Gastrocnemius medialis (tissue), 4 donors: ENCODE results near the gene CFAP65.

Source experiments
- POLR2A ChIP-seq, 2 donors: fragments of 450-650 bp; IDR thresholded peaks; one replicate each; pipeline ENCODE4 v1.6.1; 2017; ENCODE audit warnings: antibody characterized with exemption in 2 of 2, mild to moderate bottlenecking in 2 of 2, moderate library complexity in 2 of 2
- TF ChIP-seq, protein P1 (sequence below), 5 experiments: fragments of 450-650 bp in 3 of 5; fragments of 200-600 bp in 2 of 5; sonication (generic) in 2 of 5; IDR thresholded peaks in 4 of 5; conservative IDR thresholded peaks in 1 of 5; 1 replicate in 4 of 5; 2 replicates in 1 of 5; pipeline ENCODE4 v1.5.1; 2016 to 2019; ENCODE audit warnings: antibody characterized with exemption in 5 of 5, mild to moderate bottlenecking in 3 of 5, moderate library complexity in 3 of 5

- TF ChIP-seq POLR2A (IDR thresholded peaks at IDR 0.05), result no peak
- TF ChIP-seq, protein P1, sequence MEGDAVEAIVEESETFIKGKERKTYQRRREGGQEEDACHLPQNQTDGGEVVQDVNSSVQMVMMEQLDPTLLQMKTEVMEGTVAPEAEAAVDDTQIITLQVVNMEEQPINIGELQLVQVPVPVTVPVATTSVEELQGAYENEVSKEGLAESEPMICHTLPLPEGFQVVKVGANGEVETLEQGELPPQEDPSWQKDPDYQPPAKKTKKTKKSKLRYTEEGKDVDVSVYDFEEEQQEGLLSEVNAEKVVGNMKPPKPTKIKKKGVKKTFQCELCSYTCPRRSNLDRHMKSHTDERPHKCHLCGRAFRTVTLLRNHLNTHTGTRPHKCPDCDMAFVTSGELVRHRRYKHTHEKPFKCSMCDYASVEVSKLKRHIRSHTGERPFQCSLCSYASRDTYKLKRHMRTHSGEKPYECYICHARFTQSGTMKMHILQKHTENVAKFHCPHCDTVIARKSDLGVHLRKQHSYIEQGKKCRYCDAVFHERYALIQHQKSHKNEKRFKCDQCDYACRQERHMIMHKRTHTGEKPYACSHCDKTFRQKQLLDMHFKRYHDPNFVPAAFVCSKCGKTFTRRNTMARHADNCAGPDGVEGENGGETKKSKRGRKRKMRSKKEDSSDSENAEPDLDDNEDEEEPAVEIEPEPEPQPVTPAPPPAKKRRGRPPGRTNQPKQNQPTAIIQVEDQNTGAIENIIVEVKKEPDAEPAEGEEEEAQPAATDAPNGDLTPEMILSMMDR (IDR thresholded peaks at IDR 0.05 in 4 of 5, conservative IDR thresholded peaks at IDR 0.05 in 1 of 5), result no peak
These were observed 45.8 kb downstream of the CFAP65 start for GRCh38 chr2:218995561-218995960.
